NCI-H2107 treated with DMSO at 0.1 percent for 48 hours (cell line): ENCODE data around the gene SRCIN1.
A peak's percentile ranks its signal among the peaks of the same experiment; 100 is the strongest.
"Not testable (repeated sequence)": the region's sequence is repeated elsewhere in the genome, so short reads cannot be mapped to it uniquely, and the experiment has no call there.

Experiments
- DNase-seq: peaks from one replicate; lab custom pipeline; 2025; ENCODE audit not compliant: unreplicated experiment; lab: John Stamatoyannopoulos, UW

SRCIN1 gene

GRCh38 chr17:38491346-38492066 lies 114.2 kb downstream of the SRCIN1 start:
- not testable (repeated sequence) for DNase-seq

- DNase-seq, result not testable (repeated sequence)
Measured at GRCh38 chr17:38489774-38490173, 116.0 kb downstream of the SRCIN1 start.

DNA sequence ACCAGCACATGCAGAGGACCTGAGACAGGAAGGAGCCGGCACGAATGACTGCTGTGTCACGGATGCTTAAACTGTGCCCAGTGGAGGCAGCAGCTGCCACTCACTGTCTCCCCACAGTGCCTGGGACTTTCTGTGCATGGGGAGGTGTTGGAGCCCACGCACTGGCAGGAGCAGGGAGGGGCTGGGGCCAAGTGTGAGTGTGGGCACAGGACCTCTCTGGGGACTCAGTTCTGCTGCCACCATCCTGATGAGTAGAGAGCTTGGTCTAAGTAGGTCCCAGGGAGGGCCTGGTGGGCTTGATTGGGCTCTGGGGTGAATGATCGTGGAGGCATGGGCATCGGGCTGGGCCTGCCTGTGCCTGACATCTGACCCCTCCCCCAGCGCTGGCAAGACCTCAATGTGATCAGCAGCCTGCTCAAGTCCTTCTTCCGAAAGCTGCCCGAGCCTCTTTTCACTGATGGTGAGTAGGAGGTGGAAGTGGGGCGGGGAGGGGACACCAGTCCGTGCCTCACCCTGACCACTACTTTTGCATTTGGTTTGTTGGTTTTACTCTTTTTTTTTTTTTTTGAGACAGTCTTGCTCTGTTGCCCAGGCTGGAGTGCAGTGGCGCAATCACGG lies 120.0 kb downstream of the SRCIN1 start:
- DNase-seq, result not testable (repeated sequence)

- DNase-seq, result no peak
Measured at GRCh38 chr17:38485146-38485468, 120.6 kb downstream of the SRCIN1 start.

DNA sequence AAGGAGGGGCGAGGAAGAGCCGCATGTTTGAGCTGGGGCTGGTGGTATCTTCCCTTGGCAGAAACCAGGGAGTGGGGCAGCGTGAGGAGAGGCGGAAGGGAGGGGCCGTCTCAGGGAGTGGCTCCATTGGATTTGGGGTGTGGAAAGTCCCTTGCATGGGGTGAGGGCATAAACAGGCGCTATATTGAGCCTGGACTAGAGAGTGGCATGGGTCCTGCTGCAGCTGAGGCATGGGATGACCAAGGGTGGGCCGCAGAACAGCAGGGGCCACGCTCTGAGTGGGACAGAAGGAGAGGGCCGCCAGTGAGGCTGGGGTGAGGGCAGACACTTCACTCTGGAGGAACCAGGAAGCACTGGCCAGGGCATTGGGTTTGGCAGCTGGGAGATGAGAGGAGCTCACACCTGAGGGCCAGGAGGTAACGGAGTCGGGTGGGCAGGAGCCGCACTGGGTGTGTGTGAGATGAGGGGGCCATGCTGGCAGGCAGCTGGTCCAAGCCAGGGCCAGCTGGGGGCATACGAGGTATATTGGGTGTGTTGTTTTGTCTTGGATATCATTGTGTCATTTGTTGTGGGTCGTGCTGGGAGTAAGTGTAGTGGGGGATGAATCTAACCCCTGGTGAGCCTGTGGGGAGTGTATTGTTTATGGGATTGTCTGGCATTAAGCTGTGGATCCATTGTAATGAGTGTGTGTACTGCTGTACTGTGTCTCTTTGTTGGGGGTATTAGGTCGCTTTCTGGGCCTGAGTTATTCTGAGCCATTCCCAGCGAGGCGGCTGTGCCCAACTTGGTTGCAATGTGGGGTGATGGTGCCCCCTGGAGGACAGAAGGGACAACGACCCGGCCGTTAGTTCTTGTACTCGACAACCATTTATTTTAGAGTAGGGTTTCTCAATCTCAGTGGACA lies 121.3 kb downstream of the SRCIN1 start:
- peak; percentile 59 for DNase-seq

- DNase-seq, result not testable (repeated sequence)
Measured at GRCh38 chr17:38482700-38483043, 123.1 kb downstream of the SRCIN1 start.

GRCh38 chr17:38482039-38482699 lies 123.6 kb downstream of the SRCIN1 start:
- DNase-seq, result peak; percentile 2
